Right lobe of liver (tissue), 4 donors: ENCODE data around the gene TINAG.

Source experiments
- CTCF ChIP-seq, 4 donors: fragments of 200-600 bp in 3 of 4; fragments of 450-650 bp in 1 of 4; IDR thresholded peaks; one replicate each; pipeline versions ENCODE4 v1.5.1 to v1.8.0; 2016 to 2022; ENCODE audit warnings: antibody characterized with exemption in 4 of 4, mild to moderate bottlenecking in 2 of 4
- POLR2A ChIP-seq: fragments of 450-650 bp; IDR thresholded peaks from one replicate; pipeline ENCODE4 v1.6.1; 2017; ENCODE audit warnings: antibody characterized with exemption, mild to moderate bottlenecking
- donor health status: DM: no; HTN: no; CAD: no.
- donor health status: DM: no; HTN: no; CAD: no.
- donor health status: DM: no; HTN: yes; CAD: no.

GRCh38 chr6:54282186-54282585, 26.1 kb upstream of the TINAG start:
- TF ChIP-seq CTCF (IDR thresholded peaks at IDR 0.05) (no peak), POLR2A (no peak)
